SK-N-MC (cell line): Measurements from ENCODE around the gene DPH1.

Experiments used
- DNase-seq: peaks from one replicate; pipeline ENCODE4 v3.0.0-alpha.2; 2011; ENCODE audit warnings: low read depth, low spot score
- H3K27ac ChIP-seq: fragments of 200-600 bp; sonication (generic); 2 replicates; pipeline ENCODE4 v1.5.1; 2016; ENCODE audit warnings: mixed run types
- H3K36me3 ChIP-seq: fragments of 200-600 bp; sonication (generic); 2 replicates; pipeline ENCODE4 v1.6.1; 2017; ENCODE audit warnings: antibody characterized with exemption, low read length, mixed read lengths; ENCODE audit not compliant: insufficient read depth
- H3K4me3 ChIP-seq: fragments of 200-600 bp; sonication (generic); 2 replicates; pipeline ENCODE4 v1.5.1; 2016
- H3K9ac ChIP-seq: fragments of 200-600 bp; sonication (generic); 2 replicates; pipeline ENCODE4 v1.8.0; 2017; ENCODE audit warnings: mixed run types, mixed read lengths; ENCODE audit not compliant: insufficient read length
- H3K9me3 ChIP-seq: fragments of 200-600 bp; sonication (generic); 2 replicates; pipeline ENCODE4 v1.6.1; 2017; ENCODE audit warnings: low read depth, mild to moderate bottlenecking, antibody characterized with exemption, low read length, moderate library complexity, mixed read lengths
- EZH2 ChIP-seq: fragments of 200-600 bp; sonication (generic); IDR thresholded peaks from one replicate; pipeline ENCODE4 v1.6.1; 2017; ENCODE audit warnings: antibody characterized with exemption
- FOXP2 ChIP-seq: optimal IDR thresholded peaks from 2 replicates; pipeline ENCODE3; 2011; ENCODE audit warnings: mild to moderate bottlenecking, moderate library complexity; ENCODE audit not compliant: insufficient read depth; ENCODE audit errors: extremely low read length, control extremely low read depth
- POLR2AphosphoS5 ChIP-seq: IDR thresholded peaks from 2 replicates; pipeline ENCODE4 v1.6.1; 2012; ENCODE audit warnings: mild to moderate bottlenecking, low read depth, low read length, borderline replicate concordance

The DPH1 gene

DNA sequence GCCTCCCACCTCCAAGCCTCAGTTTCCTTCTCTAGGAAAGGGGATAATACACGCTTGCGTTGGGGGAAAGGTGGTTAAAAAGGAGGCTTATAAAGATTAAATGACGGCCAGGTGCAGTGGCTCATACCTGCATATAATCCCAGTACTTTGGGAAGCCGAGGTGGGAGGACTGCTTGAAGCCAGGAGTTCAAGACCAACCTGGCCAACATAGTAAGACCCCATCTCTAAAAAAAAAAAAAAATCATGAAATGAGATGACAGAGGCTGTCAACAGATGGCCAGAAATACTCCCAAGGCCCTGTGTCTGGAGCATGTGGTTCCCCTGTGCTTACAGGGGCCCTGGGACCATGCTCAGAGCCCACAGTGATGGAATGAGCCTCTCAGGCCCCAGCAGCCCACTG lies 35.2 kb upstream of the DPH1 start:
- Histone ChIP-seq H3K36me3 (no peaks in the 10 kb centered on the region), H3K4me3 (no peak overlapping the region), H3K9me3 (no peaks in the 10 kb centered on the region), H3K27ac (no peak overlapping the region), H3K9ac (no peak overlapping the region)
- TF ChIP-seq EZH2, result no peak
- TF ChIP-seq FOXP2, result no peak
- no peak for TF ChIP-seq POLR2AphosphoS5
- DNase-seq, result no peak

DNA sequence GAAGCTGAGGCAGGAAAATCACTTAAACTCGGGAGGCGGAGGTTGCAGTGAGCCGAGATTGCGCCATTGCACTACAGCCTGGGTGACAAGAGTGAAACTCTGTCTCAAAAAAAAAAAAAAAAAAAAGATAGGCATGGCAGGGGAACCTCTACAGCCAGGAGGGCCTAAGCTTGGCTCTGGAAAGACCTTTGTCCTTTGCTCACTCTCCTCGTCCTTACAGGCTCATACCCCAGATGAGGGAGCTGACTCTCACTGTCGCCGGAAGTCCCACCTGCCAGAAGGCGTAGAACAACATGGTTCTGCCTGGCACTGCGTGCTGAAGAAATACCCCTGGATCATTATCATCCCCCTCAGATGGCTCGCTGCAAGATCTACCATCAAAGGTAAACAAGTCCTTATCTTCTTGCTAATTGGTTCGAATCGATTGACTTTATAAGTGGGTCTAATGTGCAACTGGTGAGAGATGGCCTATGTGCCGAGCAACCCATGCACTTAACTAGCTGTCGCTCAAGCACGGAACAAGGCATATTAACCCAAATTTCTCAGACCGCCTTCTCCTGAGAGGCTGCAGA lies 34.5 kb upstream of the DPH1 start:
- no peak for DNase-seq

DNA sequence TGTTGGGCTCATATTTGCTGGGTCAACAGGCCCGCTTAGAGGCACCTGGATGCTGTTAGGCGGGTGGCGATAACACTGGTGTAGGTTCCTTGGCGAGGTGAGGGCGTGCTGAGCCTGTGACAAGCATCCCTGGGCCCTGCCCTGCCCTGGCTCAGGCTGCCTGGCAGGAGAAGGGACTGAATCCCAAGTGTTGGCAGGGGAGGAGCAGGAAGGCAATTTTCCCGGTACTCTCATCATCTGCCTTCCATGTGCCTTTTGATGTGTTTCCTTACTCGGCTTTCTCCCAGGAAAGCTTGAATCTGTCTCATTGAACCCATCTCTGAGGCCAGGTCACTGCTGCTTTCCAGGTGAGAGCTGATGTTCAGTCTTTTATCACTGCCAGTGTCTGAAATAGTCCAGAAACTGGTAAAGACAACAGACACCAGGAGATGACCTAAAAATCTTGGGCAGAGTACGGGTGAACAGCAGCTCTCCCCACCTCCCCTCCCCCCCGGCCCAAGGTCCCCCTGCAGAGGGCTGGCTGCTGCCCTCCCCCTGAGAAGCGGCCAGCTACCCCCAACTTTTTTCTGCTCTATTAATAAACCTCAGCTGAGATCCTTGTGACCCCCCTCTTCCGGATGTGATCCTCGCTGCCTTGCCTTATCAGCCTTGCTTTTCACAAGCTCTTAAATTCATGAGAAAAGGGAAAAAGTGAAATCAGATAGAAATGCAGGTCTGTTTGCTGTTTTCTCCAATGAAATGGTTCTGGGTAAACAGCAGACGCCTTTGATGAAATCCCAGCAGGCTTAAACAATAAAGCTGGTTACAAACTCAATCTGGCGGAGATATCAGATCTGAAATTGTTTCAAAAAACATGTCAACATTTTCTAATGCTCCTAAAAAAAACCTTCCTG lies 33.8 kb upstream of the DPH1 start:
- no peak for DNase-seq
- Histone ChIP-seq H3K27ac (peak overlapping the region; percentile 42; the same call in 1 of the 2 replicates), H3K4me3 (no peak overlapping the region), H3K9me3 (no peaks in the 10 kb centered on the region), H3K36me3 (no peaks in the 10 kb centered on the region), H3K9ac (no peak overlapping the region)
- TF ChIP-seq FOXP2 (no peak), POLR2AphosphoS5 (no peak), EZH2 (no peak)

More for the DNA sequence above, 34.5 kb upstream of the DPH1 start:
- Histone ChIP-seq H3K36me3 (no peaks in the 10 kb centered on the region), H3K9me3 (no peaks in the 10 kb centered on the region), H3K27ac (0 out of 2 replicates have a peak overlapping the region, but pooled peaks have one; percentile 31), H3K4me3 (no peak overlapping the region), H3K9ac (no peak overlapping the region)
- TF ChIP-seq POLR2AphosphoS5, result no peak
- no peak for TF ChIP-seq FOXP2

DNA sequence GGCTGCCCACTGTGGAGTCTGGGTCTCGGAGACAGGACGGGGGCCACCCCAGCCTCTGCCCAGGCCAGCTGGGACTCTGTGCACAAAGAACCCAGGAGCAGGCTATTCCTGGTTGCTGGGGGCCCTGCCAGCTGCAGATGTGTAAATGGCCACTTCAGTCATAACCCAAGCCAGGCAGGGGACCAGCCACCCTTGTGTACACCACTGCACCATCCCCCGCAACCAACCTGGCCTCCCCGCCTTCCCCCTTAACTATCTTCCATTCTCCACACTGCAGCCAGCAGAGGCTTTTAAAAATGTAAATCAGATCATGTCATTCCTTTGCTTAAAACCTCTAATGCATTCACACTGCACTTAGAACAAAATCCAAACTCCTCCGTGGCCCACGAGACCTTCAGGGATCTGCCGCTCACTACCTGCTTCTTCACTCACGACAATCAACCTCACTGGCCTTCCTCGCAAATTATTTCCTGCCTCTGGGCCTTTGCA lies 33.1 kb upstream of the DPH1 start:
- no peak overlapping the region for H3K9ac ChIP-seq
- H3K36me3 ChIP-seq, result no peaks in the 10 kb centered on the region
- no peaks in the 10 kb centered on the region for H3K9me3 ChIP-seq
- TF ChIP-seq POLR2AphosphoS5 (no peak), EZH2 (no peak), FOXP2 (no peak)
- no peak overlapping the region for H3K4me3 ChIP-seq
- DNase-seq, result no peak
- H3K27ac ChIP-seq, result peak overlapping the region; percentile 21; the same call in 1 of the 2 replicates

DNA sequence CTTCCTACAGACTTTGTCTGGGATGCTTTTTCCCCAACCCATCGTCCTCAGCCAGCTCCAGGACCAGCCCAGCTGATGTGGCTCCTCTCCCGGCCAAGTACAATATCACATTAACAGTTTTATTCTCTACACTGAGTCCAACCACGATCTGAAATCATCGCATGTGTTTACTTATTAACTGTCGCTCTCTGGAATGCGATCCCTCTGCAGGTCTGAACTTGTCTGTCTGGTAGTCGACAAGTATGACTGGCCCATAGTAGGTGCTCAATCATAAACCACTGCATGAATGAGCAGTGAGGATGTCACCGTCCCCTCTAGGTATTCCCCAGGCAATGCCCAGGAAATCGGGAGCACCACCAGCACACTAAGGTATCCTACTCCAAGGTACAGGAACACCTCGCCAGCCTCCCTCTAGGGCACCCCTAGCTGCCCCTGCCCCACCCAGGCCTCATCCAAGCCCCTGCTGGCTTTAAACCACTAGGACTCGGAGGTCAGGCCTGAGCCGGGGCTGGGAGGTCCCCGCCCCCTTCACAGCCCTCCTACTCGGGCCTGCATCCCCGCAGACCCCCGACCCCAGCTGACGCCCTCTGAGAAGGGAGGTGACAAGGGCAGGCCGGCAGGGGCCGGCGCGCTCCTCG lies 32.5 kb upstream of the DPH1 start:
- H3K9me3 ChIP-seq, result no peaks in the 10 kb centered on the region
- no peak for DNase-seq
- H3K36me3 ChIP-seq, result no peaks in the 10 kb centered on the region
- TF ChIP-seq POLR2AphosphoS5 (no peak), FOXP2 (no peak), EZH2 (no peak)
- peak overlapping the region; percentile 21; the same call in 1 of the 2 replicates for H3K27ac ChIP-seq
- no peak overlapping the region for H3K4me3 ChIP-seq
- H3K9ac ChIP-seq, result no peak overlapping the region

DNA sequence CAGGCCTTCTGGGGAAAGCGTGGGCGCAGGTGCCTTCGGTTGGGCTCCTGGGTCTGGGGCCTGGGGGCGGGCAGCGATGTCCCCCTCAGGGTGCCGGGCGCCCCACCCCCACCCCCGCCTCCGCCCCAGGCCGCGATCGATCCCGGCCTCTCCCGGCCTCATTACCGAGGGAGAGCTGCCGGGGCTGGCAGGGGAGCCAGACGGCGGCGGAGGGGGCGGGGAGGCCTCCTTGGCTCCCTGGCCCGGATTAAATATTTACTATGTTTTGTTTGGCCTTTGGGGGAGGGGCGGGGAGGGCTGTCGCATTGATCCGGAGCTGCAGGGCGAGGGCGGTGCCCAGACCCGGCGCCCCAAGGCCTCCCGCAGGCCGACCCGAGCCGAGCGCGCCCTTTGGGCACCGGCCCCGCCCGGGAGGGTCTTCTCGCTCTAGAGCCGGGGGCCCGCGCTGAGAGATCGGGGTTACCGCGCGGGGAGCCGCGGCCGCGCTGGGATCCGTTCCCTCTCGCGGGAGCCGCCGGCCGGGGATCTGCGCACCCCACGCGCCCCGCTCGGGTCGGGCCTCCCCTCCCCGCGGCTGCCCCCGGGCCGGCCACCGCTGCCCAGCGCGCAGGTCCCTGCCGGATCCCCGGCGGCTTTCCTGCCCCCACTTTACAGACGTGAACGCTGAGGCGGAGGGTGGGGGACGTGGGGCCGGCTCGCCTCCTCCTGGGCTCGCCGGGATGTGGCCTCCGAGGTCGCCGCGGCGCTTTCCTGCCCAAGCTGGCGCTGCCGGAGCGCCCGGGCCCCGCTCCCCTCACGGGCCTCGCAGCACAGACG lies 31.8 kb upstream of the DPH1 start:
- no peak overlapping the region for H3K27ac ChIP-seq
- TF ChIP-seq FOXP2 (no peak), EZH2 (no peak), POLR2AphosphoS5 (no peak)
- no peaks in the 10 kb centered on the region for H3K36me3 ChIP-seq
- H3K9me3 ChIP-seq, result no peaks in the 10 kb centered on the region
- H3K9ac ChIP-seq, result no peak overlapping the region
- no peak for DNase-seq
- H3K4me3 ChIP-seq, result no peak overlapping the region

DNA sequence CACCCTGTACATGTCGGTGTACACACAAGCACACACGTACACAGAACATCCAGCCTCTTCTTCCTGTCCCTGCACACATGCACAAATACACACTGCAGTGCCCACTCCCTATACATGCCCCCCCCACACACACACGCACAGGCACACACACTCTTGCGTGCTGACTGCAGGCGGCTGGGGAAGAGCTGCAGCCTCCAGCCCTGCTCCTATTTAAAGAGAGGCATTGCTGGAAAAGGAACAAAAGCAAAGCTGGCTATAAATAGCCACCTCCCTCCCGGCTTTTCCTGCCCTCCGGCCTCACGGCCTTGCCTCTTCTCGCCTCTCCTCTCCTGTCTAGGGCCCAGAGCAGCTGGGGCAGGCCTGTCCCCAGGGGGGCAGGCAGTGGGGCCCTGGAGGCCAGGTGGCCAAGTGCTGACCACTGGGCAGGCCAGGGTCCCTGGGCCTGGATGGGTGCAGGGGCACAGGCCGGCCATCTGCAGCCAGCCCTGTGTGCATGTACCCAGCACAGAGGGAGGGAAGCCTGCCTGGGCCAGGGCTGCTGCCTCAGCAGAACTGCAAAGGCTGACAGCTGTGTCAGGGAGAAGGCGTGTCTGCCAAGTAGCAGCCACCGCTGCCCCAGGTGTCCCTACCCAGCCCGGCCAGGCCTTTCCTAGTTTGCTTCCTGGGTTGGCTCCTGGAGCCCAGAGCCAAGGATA lies 30.2 kb upstream of the DPH1 start:
- H3K9ac ChIP-seq, result no peak overlapping the region
- H3K4me3 ChIP-seq, result no peak overlapping the region
- TF ChIP-seq EZH2 (no peak), FOXP2 (no peak), POLR2AphosphoS5 (no peak)
- H3K9me3 ChIP-seq, result no peaks in the 10 kb centered on the region
- H3K36me3 ChIP-seq, result no peaks in the 10 kb centered on the region
- H3K27ac ChIP-seq, result no peak overlapping the region; the same call in 1 of the 2 replicates
- no peak for DNase-seq
